GM23338 (cell line): ENCODE measurements around the gene STX8. TPM values are rescaled to one million over a fixed set of nuclear protein-coding genes. Genes with fewer than 3 reads are reported as not detected.

Experiments
- ATAC-seq: fragments of 200-7000 bp; cut with Tn5 transposase; 3 replicates; pipeline ENCODE4 v1.9.1; 2020
- DNase-seq: peaks from one replicate; pipeline ENCODE4 v3.0.0-alpha.2; 2015; ENCODE audit warnings: low spot score
- H2AFZ ChIP-seq: fragments of 200-600 bp; sonication (generic); 2 replicates; pipeline ENCODE4 v1.8.0; 2016; ENCODE audit warnings: antibody characterized with exemption, mild to moderate bottlenecking, moderate library complexity
- H3F3A ChIP-seq: fragments of 200-600 bp; sonication (generic); replicated peaks from 2 replicates; pipeline ENCODE4 v1.8.0; 2017; ENCODE audit warnings: antibody characterized with exemption, mixed run types, low read depth
- H3K27ac ChIP-seq: fragments of 200-600 bp; sonication (generic); 2 replicates; pipeline ENCODE4 v1.6.1; 2016; ENCODE audit warnings: low read depth
- H3K27me3 ChIP-seq: fragments of 200-600 bp; sonication (generic); 2 replicates; pipeline ENCODE4 v1.8.0; 2016; ENCODE audit warnings: mild to moderate bottlenecking, mixed run types, moderate library complexity; ENCODE audit not compliant: insufficient read depth
- H3K36me3 ChIP-seq: fragments of 200-600 bp; sonication (generic); 2 replicates; pipeline ENCODE4 v1.8.0; 2016; ENCODE audit warnings: mild to moderate bottlenecking; ENCODE audit not compliant: insufficient read depth
- H3K4me1 ChIP-seq: fragments of 200-600 bp; sonication (generic); 2 replicates; pipeline ENCODE4 v1.8.0; 2016; ENCODE audit warnings: mild to moderate bottlenecking, moderate library complexity; ENCODE audit not compliant: insufficient read depth
- H3K4me2 ChIP-seq: fragments of 200-600 bp; sonication (generic); 2 replicates; pipeline ENCODE4 v1.7.1; 2017; ENCODE audit warnings: mixed run types
- H3K4me3 ChIP-seq: fragments of 200-600 bp; sonication (generic); 2 replicates; pipeline ENCODE4 v1.6.1; 2016; ENCODE audit warnings: mixed run types
- H3K79me2 ChIP-seq: fragments of 200-600 bp; sonication (generic); replicated peaks from 2 replicates; pipeline ENCODE4 v1.8.0; 2017; ENCODE audit warnings: mild to moderate bottlenecking; ENCODE audit not compliant: insufficient read depth
- H3K9me2 ChIP-seq: fragments of 200-600 bp; sonication (generic); 2 replicates; pipeline ENCODE4 v1.8.0; 2017; ENCODE audit not compliant: insufficient read depth
- H4K20me1 ChIP-seq: fragments of 200-600 bp; sonication (generic); replicated peaks from 2 replicates; pipeline ENCODE4 v1.8.0; 2017; ENCODE audit warnings: mild to moderate bottlenecking; ENCODE audit not compliant: insufficient read depth
- H3K27ac Mint-ChIP-seq: 2 replicates; pipeline ENCODE4 v1.8.0; 2020; ENCODE audit warnings: inconsistent platforms, mild to moderate bottlenecking, moderate library complexity, mixed read lengths
- H3K27me3 Mint-ChIP-seq: 3 replicates; pipeline ENCODE4 v1.8.0; 2022; ENCODE audit warnings: low read depth, mild to moderate bottlenecking, moderate library complexity, mixed read lengths, inconsistent platforms; ENCODE audit not compliant: insufficient read depth, poor library complexity
- H3K36me3 Mint-ChIP-seq: 3 replicates; pipeline ENCODE4 v1.8.0; 2021; ENCODE audit warnings: low read depth, mild to moderate bottlenecking, inconsistent platforms, moderate library complexity, mixed read lengths
- H3K4me1 Mint-ChIP-seq: 3 replicates; pipeline ENCODE4 v1.8.0; 2020; ENCODE audit warnings: mild to moderate bottlenecking, inconsistent platforms, mixed read lengths
- H3K4me3 Mint-ChIP-seq: 3 replicates; pipeline ENCODE4 v1.8.0; 2021; ENCODE audit warnings: moderate library complexity, mild to moderate bottlenecking, inconsistent platforms, mixed read lengths
- H3K9me3 Mint-ChIP-seq: 3 replicates; pipeline ENCODE4 v1.8.0; 2020; ENCODE audit warnings: moderate library complexity, mild to moderate bottlenecking, inconsistent platforms, mixed read lengths
- CREB1 ChIP-seq: fragments of 250-450 bp; sonication (Bioruptor Pico); IDR thresholded peaks from 2 replicates; pipeline ENCODE4 v1.5.0; 2020; ENCODE audit warnings: low read depth, mild to moderate bottlenecking, moderate library complexity
- EZH2 ChIP-seq: fragments of 200-600 bp; sonication (generic); IDR thresholded peaks from one replicate; pipeline ENCODE4 v1.8.0; 2017; ENCODE audit warnings: antibody characterized with exemption, mild to moderate bottlenecking, low read depth; ENCODE audit not compliant: unreplicated experiment
- EZH2phosphoT487 ChIP-seq: fragments of 200-600 bp; sonication (generic); IDR thresholded peaks from one replicate; pipeline ENCODE4 v1.8.1; 2018; ENCODE audit warnings: antibody characterized with exemption; ENCODE audit not compliant: unreplicated experiment
- JUNB ChIP-seq: IDR thresholded peaks from one replicate; pipeline ENCODE4 v1.6.1; 2016; ENCODE audit warnings: antibody characterized with exemption; ENCODE audit not compliant: unreplicated experiment
- NANOG ChIP-seq: IDR thresholded peaks from 2 replicates; pipeline ENCODE4 v1.6.1; 2016; ENCODE audit warnings: antibody characterized with exemption, borderline replicate concordance
- POLR2AphosphoS5 ChIP-seq: IDR thresholded peaks from 2 replicates; pipeline ENCODE4 v1.6.1; 2016; ENCODE audit warnings: antibody characterized with exemption, low read depth
- STAT1 ChIP-seq: IDR thresholded peaks from one replicate; pipeline ENCODE4 v1.6.1; 2016; ENCODE audit warnings: antibody characterized with exemption; ENCODE audit not compliant: unreplicated experiment
- ZNF114 ChIP-seq: fragments of 250-450 bp; sonication (Bioruptor Pico); IDR thresholded peaks from 2 replicates; pipeline ENCODE4 v1.5.0; 2020; ENCODE audit warnings: mild to moderate bottlenecking, moderate library complexity
- ZNF331 ChIP-seq: fragments of 250-450 bp; sonication (Bioruptor Pico); IDR thresholded peaks from 2 replicates; pipeline ENCODE4 v1.5.0; 2020; ENCODE audit warnings: low read depth, mild to moderate bottlenecking, moderate library complexity
- polyA plus RNA-seq: library from polyadenylated mRNA; unstranded; fragments of >200 nt; fragmentation: Nextera tagmentation; extraction: Ambion mirVana; gene quantifications from 2 replicates; pipeline ENCODE4 v1.2.1, GENCODE V29; 2016
- total RNA-seq: library from RNA; depleted of rRNA; stranded (reverse); fragments of >200 nt; shearing (Covaris generic); gene quantifications from 2 replicates; pipeline ENCODE4 v1.2.3, GENCODE V29; 2014
- TF ChIP-seq, protein P1 (sequence below): fragments of 250-450 bp; sonication (Bioruptor Pico); IDR thresholded peaks from 2 replicates; pipeline ENCODE4 v1.5.0; 2020; ENCODE audit warnings: mild to moderate bottlenecking, moderate library complexity
- TF ChIP-seq, protein P2 (sequence below), 2 experiments: fragments of 200-600 bp in 1 of 2; sonication (generic) in 1 of 2; conservative IDR thresholded peaks; 2 replicates each; pipeline versions ENCODE4 v1.5.1 to v1.6.1; 2016 to 2017; ENCODE audit warnings: antibody characterized with exemption in 2 of 2, low read depth in 2 of 2, mild to moderate bottlenecking in 2 of 2, moderate library complexity in 1 of 2
- TF ChIP-seq, protein P3 (sequence below): IDR thresholded peaks from 2 replicates; pipeline ENCODE4 v1.6.1; 2016; ENCODE audit warnings: antibody characterized with exemption
- TF ChIP-seq, protein P4 (sequence below): IDR thresholded peaks from one replicate; pipeline ENCODE4 v1.6.1; 2018; ENCODE audit warnings: antibody characterized with exemption; ENCODE audit not compliant: unreplicated experiment

STX8 gene
- total and polyA plus RNA-seq, 2 experiments from 2014 or later = 59.4 to 82.3 TPM

DNA sequence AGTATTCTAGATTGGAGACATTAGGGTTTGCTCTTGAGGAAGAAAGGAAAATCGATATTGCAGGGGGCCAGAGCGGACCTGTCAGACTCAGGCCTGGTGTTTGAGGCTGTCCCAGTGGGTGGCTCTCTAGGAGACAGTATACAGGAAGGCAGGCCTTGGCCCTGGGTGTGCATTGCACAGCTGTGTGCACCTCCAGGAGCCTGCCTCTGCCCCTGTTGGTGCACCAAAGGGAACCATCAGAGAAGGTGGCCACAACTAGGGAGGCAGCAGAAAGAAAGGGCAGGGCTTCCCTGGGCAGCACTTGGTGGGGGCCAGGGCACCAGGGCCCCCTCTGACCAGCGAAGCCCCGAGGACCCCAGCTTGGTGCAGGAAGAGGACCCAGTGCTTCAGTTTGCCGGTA is 366.3 kb downstream of the STX8 start:
- Histone ChIP-seq H3K36me3 (no peaks in the 10 kb centered on the region), H3F3A (no peaks in the 10 kb centered on the region), H2AFZ (no peak overlapping the region), H3K27ac (no peak overlapping the region), H3K4me2 (no peak overlapping the region), H3K4me3 (no peak overlapping the region), H3K9me2 (no peaks in the 10 kb centered on the region), H4K20me1 (no peaks in the 10 kb centered on the region), H3K79me2 (no peaks in the 10 kb centered on the region), H3K27me3 (no peaks in the 10 kb centered on the region), H3K4me1 (no peaks in the 10 kb centered on the region)
- H3K4me3 Mint-ChIP-seq = no peak overlapping the region
- TF ChIP-seq, protein P1, sequence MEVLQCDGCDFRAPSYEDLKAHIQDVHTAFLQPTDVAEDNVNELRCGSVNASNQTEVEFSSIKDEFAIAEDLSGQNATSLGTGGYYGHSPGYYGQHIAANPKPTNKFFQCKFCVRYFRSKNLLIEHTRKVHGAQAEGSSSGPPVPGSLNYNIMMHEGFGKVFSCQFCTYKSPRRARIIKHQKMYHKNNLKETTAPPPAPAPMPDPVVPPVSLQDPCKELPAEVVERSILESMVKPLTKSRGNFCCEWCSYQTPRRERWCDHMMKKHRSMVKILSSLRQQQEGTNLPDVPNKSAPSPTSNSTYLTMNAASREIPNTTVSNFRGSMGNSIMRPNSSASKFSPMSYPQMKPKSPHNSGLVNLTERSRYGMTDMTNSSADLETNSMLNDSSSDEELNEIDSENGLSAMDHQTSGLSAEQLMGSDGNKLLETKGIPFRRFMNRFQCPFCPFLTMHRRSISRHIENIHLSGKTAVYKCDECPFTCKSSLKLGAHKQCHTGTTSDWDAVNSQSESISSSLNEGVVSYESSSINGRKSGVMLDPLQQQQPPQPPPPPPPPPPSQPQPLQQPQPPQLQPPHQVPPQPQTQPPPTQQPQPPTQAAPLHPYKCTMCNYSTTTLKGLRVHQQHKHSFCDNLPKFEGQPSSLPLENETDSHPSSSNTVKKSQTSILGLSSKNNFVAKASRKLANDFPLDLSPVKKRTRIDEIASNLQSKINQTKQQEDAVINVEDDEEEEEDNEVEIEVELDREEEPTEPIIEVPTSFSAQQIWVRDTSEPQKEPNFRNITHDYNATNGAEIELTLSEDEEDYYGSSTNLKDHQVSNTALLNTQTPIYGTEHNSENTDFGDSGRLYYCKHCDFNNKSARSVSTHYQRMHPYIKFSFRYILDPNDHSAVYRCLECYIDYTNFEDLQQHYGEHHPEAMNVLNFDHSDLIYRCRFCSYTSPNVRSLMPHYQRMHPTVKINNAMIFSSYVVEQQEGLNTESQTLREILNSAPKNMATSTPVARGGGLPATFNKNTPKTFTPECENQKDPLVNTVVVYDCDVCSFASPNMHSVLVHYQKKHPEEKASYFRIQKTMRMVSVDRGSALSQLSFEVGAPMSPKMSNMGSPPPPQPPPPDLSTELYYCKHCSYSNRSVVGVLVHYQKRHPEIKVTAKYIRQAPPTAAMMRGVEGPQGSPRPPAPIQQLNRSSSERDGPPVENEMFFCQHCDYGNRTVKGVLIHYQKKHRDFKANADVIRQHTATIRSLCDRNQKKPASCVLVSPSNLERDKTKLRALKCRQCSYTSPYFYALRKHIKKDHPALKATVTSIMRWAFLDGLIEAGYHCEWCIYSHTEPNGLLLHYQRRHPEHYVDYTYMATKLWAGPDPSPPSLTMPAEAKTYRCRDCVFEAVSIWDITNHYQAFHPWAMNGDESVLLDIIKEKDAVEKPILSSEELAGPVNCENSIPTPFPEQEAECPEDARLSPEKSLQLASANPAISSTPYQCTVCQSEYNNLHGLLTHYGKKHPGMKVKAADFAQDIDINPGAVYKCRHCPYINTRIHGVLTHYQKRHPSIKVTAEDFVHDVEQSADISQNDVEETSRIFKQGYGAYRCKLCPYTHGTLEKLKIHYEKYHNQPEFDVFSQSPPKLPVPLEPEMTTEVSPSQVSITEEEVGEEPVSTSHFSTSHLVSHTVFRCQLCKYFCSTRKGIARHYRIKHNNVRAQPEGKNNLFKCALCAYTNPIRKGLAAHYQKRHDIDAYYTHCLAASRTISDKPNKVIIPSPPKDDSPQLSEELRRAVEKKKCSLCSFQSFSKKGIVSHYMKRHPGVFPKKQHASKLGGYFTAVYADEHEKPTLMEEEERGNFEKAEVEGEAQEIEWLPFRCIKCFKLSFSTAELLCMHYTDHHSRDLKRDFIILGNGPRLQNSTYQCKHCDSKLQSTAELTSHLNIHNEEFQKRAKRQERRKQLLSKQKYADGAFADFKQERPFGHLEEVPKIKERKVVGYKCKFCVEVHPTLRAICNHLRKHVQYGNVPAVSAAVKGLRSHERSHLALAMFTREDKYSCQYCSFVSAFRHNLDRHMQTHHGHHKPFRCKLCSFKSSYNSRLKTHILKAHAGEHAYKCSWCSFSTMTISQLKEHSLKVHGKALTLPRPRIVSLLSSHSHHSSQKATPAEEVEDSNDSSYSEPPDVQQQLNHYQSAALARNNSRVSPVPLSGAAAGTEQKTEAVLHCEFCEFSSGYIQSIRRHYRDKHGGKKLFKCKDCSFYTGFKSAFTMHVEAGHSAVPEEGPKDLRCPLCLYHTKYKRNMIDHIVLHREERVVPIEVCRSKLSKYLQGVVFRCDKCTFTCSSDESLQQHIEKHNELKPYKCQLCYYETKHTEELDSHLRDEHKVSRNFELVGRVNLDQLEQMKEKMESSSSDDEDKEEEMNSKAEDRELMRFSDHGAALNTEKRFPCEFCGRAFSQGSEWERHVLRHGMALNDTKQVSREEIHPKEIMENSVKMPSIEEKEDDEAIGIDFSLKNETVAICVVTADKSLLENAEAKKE (CRISPR knock-in tag) = no peak
- TF ChIP-seq ZNF331 (CRISPR knock-in tag) (no peak), EZH2phosphoT487 (no peak), POLR2AphosphoS5 (no peak), ZNF114 (CRISPR knock-in tag) (no peak), JUNB (no peak), EZH2 (no peak), STAT1 (no peak), NANOG (no peak), CREB1 (no peak)
- TF ChIP-seq, protein P2, sequence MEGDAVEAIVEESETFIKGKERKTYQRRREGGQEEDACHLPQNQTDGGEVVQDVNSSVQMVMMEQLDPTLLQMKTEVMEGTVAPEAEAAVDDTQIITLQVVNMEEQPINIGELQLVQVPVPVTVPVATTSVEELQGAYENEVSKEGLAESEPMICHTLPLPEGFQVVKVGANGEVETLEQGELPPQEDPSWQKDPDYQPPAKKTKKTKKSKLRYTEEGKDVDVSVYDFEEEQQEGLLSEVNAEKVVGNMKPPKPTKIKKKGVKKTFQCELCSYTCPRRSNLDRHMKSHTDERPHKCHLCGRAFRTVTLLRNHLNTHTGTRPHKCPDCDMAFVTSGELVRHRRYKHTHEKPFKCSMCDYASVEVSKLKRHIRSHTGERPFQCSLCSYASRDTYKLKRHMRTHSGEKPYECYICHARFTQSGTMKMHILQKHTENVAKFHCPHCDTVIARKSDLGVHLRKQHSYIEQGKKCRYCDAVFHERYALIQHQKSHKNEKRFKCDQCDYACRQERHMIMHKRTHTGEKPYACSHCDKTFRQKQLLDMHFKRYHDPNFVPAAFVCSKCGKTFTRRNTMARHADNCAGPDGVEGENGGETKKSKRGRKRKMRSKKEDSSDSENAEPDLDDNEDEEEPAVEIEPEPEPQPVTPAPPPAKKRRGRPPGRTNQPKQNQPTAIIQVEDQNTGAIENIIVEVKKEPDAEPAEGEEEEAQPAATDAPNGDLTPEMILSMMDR (conservative IDR thresholded peaks at IDR 0.05; ENCODE audit: low read depth in 2 of 2) = no peak
- TF ChIP-seq, protein P3, sequence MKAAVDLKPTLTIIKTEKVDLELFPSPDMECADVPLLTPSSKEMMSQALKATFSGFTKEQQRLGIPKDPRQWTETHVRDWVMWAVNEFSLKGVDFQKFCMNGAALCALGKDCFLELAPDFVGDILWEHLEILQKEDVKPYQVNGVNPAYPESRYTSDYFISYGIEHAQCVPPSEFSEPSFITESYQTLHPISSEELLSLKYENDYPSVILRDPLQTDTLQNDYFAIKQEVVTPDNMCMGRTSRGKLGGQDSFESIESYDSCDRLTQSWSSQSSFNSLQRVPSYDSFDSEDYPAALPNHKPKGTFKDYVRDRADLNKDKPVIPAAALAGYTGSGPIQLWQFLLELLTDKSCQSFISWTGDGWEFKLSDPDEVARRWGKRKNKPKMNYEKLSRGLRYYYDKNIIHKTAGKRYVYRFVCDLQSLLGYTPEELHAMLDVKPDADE = no peak
- TF ChIP-seq, protein P4, sequence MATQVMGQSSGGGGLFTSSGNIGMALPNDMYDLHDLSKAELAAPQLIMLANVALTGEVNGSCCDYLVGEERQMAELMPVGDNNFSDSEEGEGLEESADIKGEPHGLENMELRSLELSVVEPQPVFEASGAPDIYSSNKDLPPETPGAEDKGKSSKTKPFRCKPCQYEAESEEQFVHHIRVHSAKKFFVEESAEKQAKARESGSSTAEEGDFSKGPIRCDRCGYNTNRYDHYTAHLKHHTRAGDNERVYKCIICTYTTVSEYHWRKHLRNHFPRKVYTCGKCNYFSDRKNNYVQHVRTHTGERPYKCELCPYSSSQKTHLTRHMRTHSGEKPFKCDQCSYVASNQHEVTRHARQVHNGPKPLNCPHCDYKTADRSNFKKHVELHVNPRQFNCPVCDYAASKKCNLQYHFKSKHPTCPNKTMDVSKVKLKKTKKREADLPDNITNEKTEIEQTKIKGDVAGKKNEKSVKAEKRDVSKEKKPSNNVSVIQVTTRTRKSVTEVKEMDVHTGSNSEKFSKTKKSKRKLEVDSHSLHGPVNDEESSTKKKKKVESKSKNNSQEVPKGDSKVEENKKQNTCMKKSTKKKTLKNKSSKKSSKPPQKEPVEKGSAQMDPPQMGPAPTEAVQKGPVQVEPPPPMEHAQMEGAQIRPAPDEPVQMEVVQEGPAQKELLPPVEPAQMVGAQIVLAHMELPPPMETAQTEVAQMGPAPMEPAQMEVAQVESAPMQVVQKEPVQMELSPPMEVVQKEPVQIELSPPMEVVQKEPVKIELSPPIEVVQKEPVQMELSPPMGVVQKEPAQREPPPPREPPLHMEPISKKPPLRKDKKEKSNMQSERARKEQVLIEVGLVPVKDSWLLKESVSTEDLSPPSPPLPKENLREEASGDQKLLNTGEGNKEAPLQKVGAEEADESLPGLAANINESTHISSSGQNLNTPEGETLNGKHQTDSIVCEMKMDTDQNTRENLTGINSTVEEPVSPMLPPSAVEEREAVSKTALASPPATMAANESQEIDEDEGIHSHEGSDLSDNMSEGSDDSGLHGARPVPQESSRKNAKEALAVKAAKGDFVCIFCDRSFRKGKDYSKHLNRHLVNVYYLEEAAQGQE = no peak
- peaks cover 3% of the 10 kb centered on the region for H3K27me3 Mint-ChIP-seq
- no peaks in the 10 kb centered on the region for H3K9me3 Mint-ChIP-seq
- no peak for ATAC-seq
- DNase-seq = no peak
- peaks cover 7% of the 10 kb centered on the region for H3K4me1 Mint-ChIP-seq
- no peak overlapping the region for H3K27ac Mint-ChIP-seq
- no peaks in the 10 kb centered on the region for H3K36me3 Mint-ChIP-seq
